H1 (cell line): Measurements from ENCODE around the gene CRYGN.

Experiments used
- BCL11A ChIP-seq, 2 experiments: IDR thresholded peaks; one replicate each; pipeline ENCODE4 v1.6.1; 2011; ENCODE audit warnings: low read depth in 2 of 2, low read length in 2 of 2, mild to moderate bottlenecking in 2 of 2
- BRCA1 ChIP-seq: IDR thresholded peaks from 2 replicates; pipeline ENCODE4 v1.6.1; 2012; ENCODE audit warnings: low read depth, low read length, improper control_type of control experiment
- CTCF ChIP-seq, 3 experiments: IDR thresholded peaks; 1 replicate in 2 of 3; 2 replicates in 1 of 3; pipeline versions ENCODE4 v1.5.1 to v1.6.1; 2011; ENCODE audit warnings: low read length in 3 of 3, mild to moderate bottlenecking in 3 of 3, inconsistent platforms in 2 of 3, low read depth in 1 of 3, moderate library complexity in 1 of 3; ENCODE audit not compliant: insufficient read depth in 1 of 3; ENCODE audit errors: control extremely low read depth in 1 of 3
- EZH2 ChIP-seq: fragments of 200-600 bp; sonication (generic); IDR thresholded peaks from 2 replicates; pipeline ENCODE4 v1.7.1; 2012; ENCODE audit warnings: low read depth, mild to moderate bottlenecking, moderate library complexity, low read length, inconsistent platforms; ENCODE audit not compliant: severe bottlenecking
- JUN ChIP-seq: IDR thresholded peaks from 2 replicates; pipeline ENCODE4 v1.6.1; 2011; ENCODE audit warnings: low read depth, mild to moderate bottlenecking, improper control_type of control experiment, low read length

- no peak for TF ChIP-seq CTCF (IDR thresholded peaks at IDR 0.05; ENCODE audit: control extremely low read depth in 1 of 3, insufficient read depth in 1 of 3, low read depth in 1 of 3, low read length in 3 of 3)
- TF ChIP-seq JUN: no peak
- TF ChIP-seq BCL11A (IDR thresholded peaks at IDR 0.05; ENCODE audit: low read depth in 2 of 2, low read length in 2 of 2): no peak
- no peak for TF ChIP-seq EZH2
- TF ChIP-seq BRCA1: no peak
These were observed 43.2 kb upstream of the CRYGN start for GRCh38 chr7:151482883-151483710.
